RWPE2 (cell line): ENCODE data around the gene KCNAB1.
A peak's percentile ranks its signal among the peaks of the same experiment; 100 is the strongest.

Source experiments
- ATAC-seq: fragments of 200-7000 bp; cut with Tn5 transposase; 3 replicates; pipeline ENCODE4 v1.9.1; 2021; ENCODE audit warnings: low read depth
- DNase-seq: peaks from one replicate; pipeline ENCODE4 v3.0.0-alpha.2; 2020; ENCODE audit warnings: low spot score
- H3K27ac ChIP-seq: fragments of 450-650 bp; 2 replicates; pipeline ENCODE4 v1.5.1; 2017; ENCODE audit warnings: mild to moderate bottlenecking; ENCODE audit not compliant: poor library complexity, severe bottlenecking
- H3K27me3 ChIP-seq: fragments of 250-450 bp; sonication (Bioruptor Pico); 2 replicates; pipeline ENCODE4 v1.5.1; 2021; ENCODE audit warnings: mild to moderate bottlenecking, moderate library complexity; ENCODE audit not compliant: insufficient read depth, poor library complexity, severe bottlenecking
- H3K36me3 ChIP-seq: fragments of 250-450 bp; sonication (Bioruptor Pico); 2 replicates; pipeline ENCODE4 v1.5.1; 2020; ENCODE audit warnings: low read depth, mild to moderate bottlenecking, moderate library complexity
- H3K4me1 ChIP-seq: fragments of 250-450 bp; sonication (Bioruptor Pico); 2 replicates; pipeline ENCODE4 v1.5.1; 2021; ENCODE audit warnings: mild to moderate bottlenecking, moderate library complexity; ENCODE audit not compliant: insufficient read depth, poor library complexity, severe bottlenecking
- H3K4me3 ChIP-seq: fragments of 250-450 bp; sonication (Bioruptor Pico); 2 replicates; pipeline ENCODE4 v1.5.1; 2021; ENCODE audit warnings: mild to moderate bottlenecking, moderate library complexity; ENCODE audit not compliant: severe bottlenecking
- H3K9me3 ChIP-seq: fragments of 250-450 bp; sonication (Bioruptor Pico); 2 replicates; pipeline ENCODE4 v1.5.1; 2021; ENCODE audit warnings: mild to moderate bottlenecking, moderate library complexity; ENCODE audit not compliant: severe bottlenecking
- CTCF ChIP-seq: fragments of 450-650 bp; IDR thresholded peaks from one replicate; pipeline ENCODE4 v1.5.1; 2017; ENCODE audit warnings: mild to moderate bottlenecking, moderate library complexity; ENCODE audit not compliant: poor library complexity, severe bottlenecking

Gene KCNAB1

GRCh38 chr3:156577736-156578135 is 457.4 kb downstream of the KCNAB1 start:
- Histone ChIP-seq H3K27ac (no peak overlapping the region), H3K36me3 (no peaks in the 10 kb centered on the region), H3K27me3 (no peaks in the 10 kb centered on the region), H3K4me3 (no peak overlapping the region), H3K9me3 (no peaks in the 10 kb centered on the region), H3K4me1 (peaks cover 8% of the 10 kb centered on the region)
- ATAC-seq (peak; percentile 67; the same call in 1 of the 3 replicates), DNase-seq (no peak)
- TF ChIP-seq CTCF, result no peak

DNA sequence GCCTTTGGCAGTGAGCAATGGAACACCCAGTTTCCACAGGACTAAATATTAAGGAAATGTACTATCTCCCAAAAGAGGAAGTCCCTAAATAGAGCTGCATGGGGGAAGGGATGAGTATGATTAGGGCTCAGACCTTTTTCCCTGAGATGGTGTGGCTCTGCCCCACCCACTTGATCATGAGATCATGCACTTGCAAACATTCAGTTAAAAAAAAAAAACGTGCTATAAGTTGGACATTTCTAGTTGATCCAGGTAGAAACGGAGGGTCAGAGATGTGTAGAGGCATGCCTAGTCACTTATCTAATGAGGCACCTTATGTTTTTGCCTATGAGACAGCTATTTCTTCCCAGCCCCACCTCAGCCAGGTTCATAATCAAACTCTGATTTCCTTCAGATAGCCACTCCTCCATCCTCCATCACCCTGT is 459.1 kb downstream of the KCNAB1 start:
- peak; percentile 55; the same call in 2 of the 3 replicates for ATAC-seq
- no peak for TF ChIP-seq CTCF

DNA sequence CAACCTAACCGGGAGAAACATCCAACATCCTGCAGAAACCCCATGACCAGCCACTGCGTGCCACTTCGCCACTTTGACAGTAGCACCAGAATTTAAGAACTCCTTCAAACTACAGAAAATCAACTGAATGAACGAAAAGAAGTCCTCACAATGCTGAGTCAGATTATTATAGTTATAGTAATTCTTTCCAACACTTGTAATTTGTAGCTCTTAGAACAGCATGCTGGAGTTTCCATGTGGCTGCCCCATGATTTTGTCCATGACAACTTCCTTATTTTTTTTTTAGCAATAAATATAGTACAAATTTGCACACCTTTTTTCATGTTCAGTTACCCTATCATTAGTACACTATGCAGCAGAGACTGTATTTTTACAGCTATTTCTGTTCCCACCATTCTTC is 460.7 kb downstream of the KCNAB1 start:
- no peaks in the 10 kb centered on the region for H3K36me3 ChIP-seq
- DNase-seq (no peak), ATAC-seq (no peak)
- no peak for TF ChIP-seq CTCF
- H3K4me1 ChIP-seq, result peaks cover 8% of the 10 kb centered on the region
- H3K4me3 ChIP-seq, result no peak overlapping the region
- no peaks in the 10 kb centered on the region for H3K9me3 ChIP-seq
- no peaks in the 10 kb centered on the region for H3K27me3 ChIP-seq
- no peak overlapping the region for H3K27ac ChIP-seq

More for the DNA sequence above, 459.1 kb downstream of the KCNAB1 start:
- DNase-seq, result no peak
- Histone ChIP-seq H3K4me1 (peaks cover 8% of the 10 kb centered on the region), H3K27me3 (no peaks in the 10 kb centered on the region), H3K9me3 (no peaks in the 10 kb centered on the region), H3K4me3 (no peak overlapping the region), H3K27ac (no peak overlapping the region), H3K36me3 (no peaks in the 10 kb centered on the region)

GRCh38 chr3:156581954-156582353 is 461.6 kb downstream of the KCNAB1 start:
- no peak for DNase-seq

More at GRCh38 chr3:156581954-156582353, 461.6 kb downstream of the KCNAB1 start:
- no peak overlapping the region for H3K4me3 ChIP-seq
- TF ChIP-seq CTCF, result no peak
- no peak for ATAC-seq
- peaks cover 8% of the 10 kb centered on the region for H3K4me1 ChIP-seq
- H3K9me3 ChIP-seq, result no peaks in the 10 kb centered on the region
- H3K27ac ChIP-seq, result no peak overlapping the region
- no peaks in the 10 kb centered on the region for H3K27me3 ChIP-seq
- H3K36me3 ChIP-seq, result no peaks in the 10 kb centered on the region
